H9 (cell line): ENCODE results near the gene PID1. TPM values are rescaled to one million over a fixed set of nuclear protein-coding genes. Genes with fewer than 3 reads are reported as not detected.

Experiments
- DNase-seq: peaks from one replicate; pipeline ENCODE4 v3.0.0-alpha.2; 2017
- H2AFZ ChIP-seq: one replicate; pipeline ENCODE4 v1.6.1; 2013; ENCODE audit warnings: mild to moderate bottlenecking, low read length, control low read depth, moderate library complexity
- H2AK5ac ChIP-seq: 2 replicates; pipeline ENCODE4 v1.6.1; 2013; ENCODE audit warnings: low read length, control low read depth, mixed read lengths; ENCODE audit not compliant: insufficient read length
- H2BK120ac ChIP-seq: one replicate; pipeline ENCODE4 v1.6.1; 2013; ENCODE audit warnings: low read depth, mild to moderate bottlenecking, low read length, control low read depth, inconsistent platforms; ENCODE audit not compliant: poor library complexity, severe bottlenecking
- H2BK12ac ChIP-seq: 2 replicates; pipeline ENCODE4 v1.6.1; 2013; ENCODE audit warnings: low read length, control low read depth, mixed read lengths, low read depth; ENCODE audit not compliant: insufficient read length
- H2BK15ac ChIP-seq: 2 replicates; pipeline ENCODE4 v1.6.1; 2013; ENCODE audit warnings: low read depth, low read length, control low read depth
- H2BK20ac ChIP-seq: one replicate; pipeline ENCODE4 v1.6.1; 2013; ENCODE audit warnings: low read depth, mild to moderate bottlenecking, low read length, control low read depth, inconsistent platforms; ENCODE audit not compliant: poor library complexity, severe bottlenecking
- H2BK5ac ChIP-seq: 2 replicates; pipeline ENCODE4 v1.6.1; 2013; ENCODE audit warnings: low read length, control low read depth, mixed read lengths; ENCODE audit not compliant: insufficient read length
- H3K14ac ChIP-seq: 2 replicates; pipeline ENCODE4 v1.6.1; 2013; ENCODE audit warnings: low read length, control low read depth; ENCODE audit not compliant: insufficient read depth
- H3K18ac ChIP-seq: 2 replicates; pipeline ENCODE4 v1.6.1; 2013; ENCODE audit warnings: low read depth, mild to moderate bottlenecking, mixed read lengths, low read length, control low read depth; ENCODE audit not compliant: insufficient read length
- H3K23ac ChIP-seq: 2 replicates; pipeline ENCODE4 v1.6.1; 2013; ENCODE audit warnings: low read length, control low read depth, mixed read lengths, low read depth; ENCODE audit not compliant: insufficient read length
- H3K23me2 ChIP-seq: 2 replicates; pipeline ENCODE4 v1.6.1; 2013; ENCODE audit warnings: low read depth, mild to moderate bottlenecking, mixed read lengths, low read length, control low read depth; ENCODE audit not compliant: insufficient read length, poor library complexity, severe bottlenecking
- H3K27ac ChIP-seq: 2 replicates; pipeline ENCODE4 v1.5.1; 2013; ENCODE audit warnings: low read length, control low read depth, mixed read lengths, low read depth; ENCODE audit not compliant: insufficient read length
- H3K27me3 ChIP-seq: 2 replicates; pipeline ENCODE4 v1.6.1; 2013; ENCODE audit warnings: low read length, control low read depth, inconsistent platforms; ENCODE audit not compliant: insufficient read depth
- H3K4ac ChIP-seq: 2 replicates; pipeline ENCODE4 v1.6.1; 2013; ENCODE audit warnings: low read depth, mild to moderate bottlenecking, control low read depth, inconsistent platforms, low read length, moderate library complexity
- H3K4me1 ChIP-seq: 2 replicates; pipeline ENCODE4 v1.6.1; 2013; ENCODE audit warnings: low read length, control low read depth, inconsistent platforms; ENCODE audit not compliant: insufficient read depth
- H3K4me2 ChIP-seq: 2 replicates; pipeline ENCODE4 v1.6.1; 2013; ENCODE audit warnings: low read length, control low read depth, mixed read lengths; ENCODE audit not compliant: insufficient read length, insufficient read depth
- H3K56ac ChIP-seq: 2 replicates; pipeline ENCODE4 v1.6.1; 2013; ENCODE audit warnings: low read depth, mild to moderate bottlenecking, mixed read lengths, low read length, control low read depth; ENCODE audit not compliant: insufficient read length
- H3K79me1 ChIP-seq: 2 replicates; pipeline ENCODE4 v1.6.1; 2013; ENCODE audit warnings: low read depth, mild to moderate bottlenecking, moderate library complexity, low read length, control low read depth, inconsistent platforms; ENCODE audit not compliant: insufficient read depth, poor library complexity, severe bottlenecking
- H3K79me2 ChIP-seq: 2 replicates; pipeline ENCODE4 v1.6.1; 2013; ENCODE audit warnings: low read length, control low read depth, inconsistent platforms; ENCODE audit not compliant: insufficient read depth
- H3K9ac ChIP-seq: 2 replicates; pipeline ENCODE4 v1.6.1; 2013; ENCODE audit warnings: low read length, control low read depth, mixed read lengths; ENCODE audit not compliant: insufficient read length; ENCODE audit errors: extremely low read depth
- H3K9me3 ChIP-seq: one replicate; pipeline ENCODE4 v1.6.1; 2013; ENCODE audit warnings: low read depth, low read length, inconsistent platforms; ENCODE audit not compliant: control insufficient read depth
- H3T11ph ChIP-seq: one replicate; pipeline ENCODE4 v1.6.1; 2013; ENCODE audit warnings: mild to moderate bottlenecking, low read length, control low read depth, inconsistent platforms
- H4K20me1 ChIP-seq: one replicate; pipeline ENCODE4 v1.6.1; 2013; ENCODE audit not compliant: control insufficient read depth, insufficient read length, insufficient read depth
- H4K5ac ChIP-seq: 2 replicates; pipeline ENCODE4 v1.6.1; 2013; ENCODE audit warnings: low read depth, mild to moderate bottlenecking, mixed read lengths, low read length, control low read depth; ENCODE audit not compliant: insufficient read length
- H4K8ac ChIP-seq: replicated peaks from 2 replicates; pipeline ENCODE4 v1.6.1; 2013; ENCODE audit warnings: low read length, control low read depth, mixed read lengths, low read depth; ENCODE audit not compliant: insufficient read length
- H4K91ac ChIP-seq: 2 replicates; pipeline ENCODE4 v1.6.1; 2013; ENCODE audit warnings: low read depth, mild to moderate bottlenecking, moderate library complexity, mixed read lengths, low read length, control low read depth; ENCODE audit not compliant: insufficient read length
- H3K27ac Mint-ChIP-seq, 3 experiments: 2 replicates in 2 of 3; 3 replicates in 1 of 3; pipeline ENCODE4 v1.8.0; 2020 to 2021; ENCODE audit warnings: mixed read lengths in 3 of 3, mild to moderate bottlenecking in 1 of 3, moderate library complexity in 1 of 3
- H3K27me3 Mint-ChIP-seq: 2 replicates; pipeline ENCODE4 v1.8.0; 2021; ENCODE audit warnings: low read depth, mild to moderate bottlenecking, moderate library complexity, mixed read lengths
- H3K36me3 Mint-ChIP-seq, 3 experiments: 2 replicates in 2 of 3; 3 replicates in 1 of 3; pipeline ENCODE4 v1.8.0; 2020 to 2021; ENCODE audit warnings: low read depth in 3 of 3, mixed read lengths in 3 of 3; ENCODE audit not compliant: insufficient read depth in 1 of 3
- H3K4me1 Mint-ChIP-seq, 2 experiments: 2 replicates each; pipeline ENCODE4 v1.8.0; 2020; ENCODE audit warnings: mixed read lengths in 2 of 2
- H3K4me3 Mint-ChIP-seq, 2 experiments: 2 replicates in 1 of 2; 3 replicates in 1 of 2; pipeline ENCODE4 v1.8.0; 2020 to 2021; ENCODE audit warnings: mild to moderate bottlenecking in 2 of 2, mixed read lengths in 2 of 2, moderate library complexity in 1 of 2
- H3K9me3 Mint-ChIP-seq, 2 experiments: 2 replicates in 1 of 2; 3 replicates in 1 of 2; pipeline ENCODE4 v1.8.0; 2020; ENCODE audit warnings: mild to moderate bottlenecking in 2 of 2, mixed read lengths in 2 of 2, moderate library complexity in 1 of 2
- WGBS: extraction: QIAGEN DNeasy Blood & Tissue Kit; methylation state at CpG from one replicate; pipeline ENCODE4 v1.1.7; 2013; ENCODE audit warnings: missing lambda C conversion rate, low lambda C conversion rate, mixed read lengths; ENCODE audit not compliant: insufficient read length; ENCODE audit errors: extremely low coverage; 5-methylcytosine and 5-hydroxymethylcytosine counted together
- total RNA-seq: library from RNA; stranded (reverse); gene quantifications from 2 replicates; pipeline ENCODE4 v1.2.1, GENCODE V29; 2021
- TF ChIP-seq, protein P1 (sequence below): fragments of 200-600 bp; sonication (generic); conservative IDR thresholded peaks from 3 replicates; pipeline ENCODE4 v1.8.0; 2021; ENCODE audit warnings: antibody characterized with exemption, mild to moderate bottlenecking

The PID1 gene
- total RNA-seq, 1 experiment from 2014 or later, result 1.4 TPM

- Histone ChIP-seq H4K20me1 (no peaks in the 10 kb centered on the region), H3K18ac (no peak overlapping the region), H3K27ac (no peak overlapping the region), H3K9me3 (no peaks in the 10 kb centered on the region), H3K4me1 (no peaks in the 10 kb centered on the region), H3K27me3 (no peaks in the 10 kb centered on the region), H3K9ac (no peak overlapping the region), H3K4me2 (no peak overlapping the region), H3K79me2 (no peaks in the 10 kb centered on the region), H3K23ac (no peak overlapping the region), H3K79me1 (no peaks in the 10 kb centered on the region), H3K56ac (no peak overlapping the region), H3K14ac (no peak overlapping the region), H2BK12ac (no peak overlapping the region), H2AK5ac (no peak overlapping the region), H4K5ac (no peak overlapping the region), H2BK120ac (no peak overlapping the region), H2BK5ac (no peak overlapping the region), H4K8ac (no peak overlapping the region), H2BK20ac (no peak overlapping the region), H3K23me2 (no peaks in the 10 kb centered on the region), H2BK15ac (no peak overlapping the region), H4K91ac (no peak overlapping the region), H2AFZ (no peak overlapping the region), H3T11ph (no peak overlapping the region), H3K4ac (no peak overlapping the region)
- WGBS, result no CpG with 5 or more reads among the region's 1 CpG
- TF ChIP-seq, protein P1, sequence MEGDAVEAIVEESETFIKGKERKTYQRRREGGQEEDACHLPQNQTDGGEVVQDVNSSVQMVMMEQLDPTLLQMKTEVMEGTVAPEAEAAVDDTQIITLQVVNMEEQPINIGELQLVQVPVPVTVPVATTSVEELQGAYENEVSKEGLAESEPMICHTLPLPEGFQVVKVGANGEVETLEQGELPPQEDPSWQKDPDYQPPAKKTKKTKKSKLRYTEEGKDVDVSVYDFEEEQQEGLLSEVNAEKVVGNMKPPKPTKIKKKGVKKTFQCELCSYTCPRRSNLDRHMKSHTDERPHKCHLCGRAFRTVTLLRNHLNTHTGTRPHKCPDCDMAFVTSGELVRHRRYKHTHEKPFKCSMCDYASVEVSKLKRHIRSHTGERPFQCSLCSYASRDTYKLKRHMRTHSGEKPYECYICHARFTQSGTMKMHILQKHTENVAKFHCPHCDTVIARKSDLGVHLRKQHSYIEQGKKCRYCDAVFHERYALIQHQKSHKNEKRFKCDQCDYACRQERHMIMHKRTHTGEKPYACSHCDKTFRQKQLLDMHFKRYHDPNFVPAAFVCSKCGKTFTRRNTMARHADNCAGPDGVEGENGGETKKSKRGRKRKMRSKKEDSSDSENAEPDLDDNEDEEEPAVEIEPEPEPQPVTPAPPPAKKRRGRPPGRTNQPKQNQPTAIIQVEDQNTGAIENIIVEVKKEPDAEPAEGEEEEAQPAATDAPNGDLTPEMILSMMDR, result no peak
- 0 out of 2 replicates have a peak, but pooled peaks cover 1% of the 10 kb centered on the region for H3K27me3 Mint-ChIP-seq
- H3K9me3 Mint-ChIP-seq, result no peaks in the 10 kb centered on the region
- H3K27ac Mint-ChIP-seq, result no peak overlapping the region
- H3K36me3 Mint-ChIP-seq, result no peaks in the 10 kb centered on the region
- no peaks in the 10 kb centered on the region; a peak in 1 of 4 replicates for H3K4me1 Mint-ChIP-seq
- DNase-seq, result no peak
- H3K4me3 Mint-ChIP-seq, result no peak overlapping the region
These were observed 29.3 kb upstream of the PID1 start for GRCh38 chr2:229300371-229300770.
